HepG2 (cell line): ENCODE data around the gene GIMAP4.

Experiments
- GABPA ChIP-seq, 2 experiments: IDR thresholded peaks; 2 replicates each; pipeline ENCODE4 v1.6.1; 2011 to 2016; ENCODE audit warnings: low read depth in 2 of 2, low read length in 1 of 2, missing biosample characterization in 1 of 2, missing genetic modification characterization in 1 of 2
- SMC3 ChIP-seq: IDR thresholded peaks from 2 replicates; pipeline ENCODE4 v1.6.1; 2011; ENCODE audit warnings: low read length, improper control_type of control experiment
- TF ChIP-seq, protein P1 (sequence below): IDR thresholded peaks from 2 replicates; pipeline ENCODE4 v1.6.1; 2016; ENCODE audit warnings: control low read depth

DNA sequence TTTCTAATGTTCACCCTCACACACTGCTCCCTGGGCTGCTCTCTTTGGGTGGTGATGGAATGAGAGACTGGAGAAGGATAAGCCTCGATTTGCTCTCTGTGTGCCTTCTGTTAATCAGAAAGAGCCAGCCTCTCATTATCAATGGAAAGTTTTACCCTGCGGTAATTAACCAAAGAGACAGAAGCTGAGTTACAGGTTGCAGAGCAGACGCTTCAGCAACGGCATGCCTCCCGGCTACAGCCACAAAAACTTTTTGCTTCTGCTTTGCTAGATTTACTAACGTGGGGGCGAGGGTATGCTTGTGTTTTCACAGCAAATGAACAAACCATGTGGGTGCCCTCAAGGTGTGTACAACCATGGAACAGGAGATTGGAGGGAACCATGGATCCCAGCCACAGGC, 18.0 kb downstream of the GIMAP4 start:
- TF ChIP-seq GABPA (IDR thresholded peaks at IDR 0.05; ENCODE audit: low read depth, low read length) = no peak
- no peak for TF ChIP-seq GABPA (CRISPR knock-in tag; IDR thresholded peaks at IDR 0.05; ENCODE audit: low read depth)
- no peak for TF ChIP-seq SMC3
- TF ChIP-seq, protein P1, sequence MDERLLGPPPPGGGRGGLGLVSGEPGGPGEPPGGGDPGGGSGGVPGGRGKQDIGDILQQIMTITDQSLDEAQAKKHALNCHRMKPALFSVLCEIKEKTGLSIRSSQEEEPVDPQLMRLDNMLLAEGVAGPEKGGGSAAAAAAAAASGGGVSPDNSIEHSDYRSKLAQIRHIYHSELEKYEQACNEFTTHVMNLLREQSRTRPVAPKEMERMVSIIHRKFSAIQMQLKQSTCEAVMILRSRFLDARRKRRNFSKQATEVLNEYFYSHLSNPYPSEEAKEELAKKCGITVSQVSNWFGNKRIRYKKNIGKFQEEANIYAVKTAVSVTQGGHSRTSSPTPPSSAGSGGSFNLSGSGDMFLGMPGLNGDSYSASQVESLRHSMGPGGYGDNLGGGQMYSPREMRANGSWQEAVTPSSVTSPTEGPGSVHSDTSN = no peak
